ENCODE data around the gene TMIE. TPM values are rescaled to one million over a fixed set of nuclear protein-coding genes. Genes with fewer than 3 reads are reported as not detected.

TMIE gene
- polyA plus RNA-seq, 1 donor from 2014 or later: not detected

DNA sequence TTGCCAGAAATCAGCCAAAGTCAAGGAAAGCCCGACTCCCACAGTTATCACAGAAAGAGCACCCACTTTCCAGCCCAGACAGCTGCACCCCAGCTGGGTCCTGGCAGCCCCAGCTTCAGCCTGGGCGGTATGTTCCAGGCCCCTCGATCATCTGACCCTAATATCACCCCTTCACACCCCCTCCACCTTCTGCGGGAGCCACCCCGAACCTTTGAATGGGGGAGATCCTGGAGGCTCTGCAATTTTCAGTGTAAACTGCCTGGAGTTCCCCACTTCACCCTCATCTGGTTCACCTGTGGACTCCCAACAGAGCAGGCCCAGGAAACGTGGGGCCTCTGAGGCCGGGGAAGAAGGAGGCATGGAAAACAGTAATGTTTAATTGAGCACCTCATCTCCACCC lies 10.6 kb downstream of the TMIE start:
- no peaks in the 10 kb centered on the region for H3K9me3 ChIP-seq (ENCODE audit: low read length)
- TF ChIP-seq RAD21 (conservative IDR thresholded peaks at IDR 0.05) (no peak), SMC3 (conservative IDR thresholded peaks at IDR 0.05; ENCODE audit: poor library complexity) (no peak), EZH2 (IDR thresholded peaks at IDR 0.05; ENCODE audit: borderline replicate concordance, insufficient read depth, low read length, poor library complexity, severe bottlenecking) (no peak), POLR2AphosphoS5 (IDR thresholded peaks at IDR 0.05) (no peak), TAF1 (IDR thresholded peaks at IDR 0.05; ENCODE audit: low read depth) (no peak), MXI1 (conservative IDR thresholded peaks at IDR 0.05; ENCODE audit: poor library complexity, severe bottlenecking) (no peak), EP300 (conservative IDR thresholded peaks at IDR 0.05; ENCODE audit: poor library complexity, severe bottlenecking) (no peak)
- TF ChIP-seq, protein P1, sequence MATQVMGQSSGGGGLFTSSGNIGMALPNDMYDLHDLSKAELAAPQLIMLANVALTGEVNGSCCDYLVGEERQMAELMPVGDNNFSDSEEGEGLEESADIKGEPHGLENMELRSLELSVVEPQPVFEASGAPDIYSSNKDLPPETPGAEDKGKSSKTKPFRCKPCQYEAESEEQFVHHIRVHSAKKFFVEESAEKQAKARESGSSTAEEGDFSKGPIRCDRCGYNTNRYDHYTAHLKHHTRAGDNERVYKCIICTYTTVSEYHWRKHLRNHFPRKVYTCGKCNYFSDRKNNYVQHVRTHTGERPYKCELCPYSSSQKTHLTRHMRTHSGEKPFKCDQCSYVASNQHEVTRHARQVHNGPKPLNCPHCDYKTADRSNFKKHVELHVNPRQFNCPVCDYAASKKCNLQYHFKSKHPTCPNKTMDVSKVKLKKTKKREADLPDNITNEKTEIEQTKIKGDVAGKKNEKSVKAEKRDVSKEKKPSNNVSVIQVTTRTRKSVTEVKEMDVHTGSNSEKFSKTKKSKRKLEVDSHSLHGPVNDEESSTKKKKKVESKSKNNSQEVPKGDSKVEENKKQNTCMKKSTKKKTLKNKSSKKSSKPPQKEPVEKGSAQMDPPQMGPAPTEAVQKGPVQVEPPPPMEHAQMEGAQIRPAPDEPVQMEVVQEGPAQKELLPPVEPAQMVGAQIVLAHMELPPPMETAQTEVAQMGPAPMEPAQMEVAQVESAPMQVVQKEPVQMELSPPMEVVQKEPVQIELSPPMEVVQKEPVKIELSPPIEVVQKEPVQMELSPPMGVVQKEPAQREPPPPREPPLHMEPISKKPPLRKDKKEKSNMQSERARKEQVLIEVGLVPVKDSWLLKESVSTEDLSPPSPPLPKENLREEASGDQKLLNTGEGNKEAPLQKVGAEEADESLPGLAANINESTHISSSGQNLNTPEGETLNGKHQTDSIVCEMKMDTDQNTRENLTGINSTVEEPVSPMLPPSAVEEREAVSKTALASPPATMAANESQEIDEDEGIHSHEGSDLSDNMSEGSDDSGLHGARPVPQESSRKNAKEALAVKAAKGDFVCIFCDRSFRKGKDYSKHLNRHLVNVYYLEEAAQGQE (IDR thresholded peaks at IDR 0.05; ENCODE audit: borderline replicate concordance): no peak
- TF ChIP-seq, protein P2, sequence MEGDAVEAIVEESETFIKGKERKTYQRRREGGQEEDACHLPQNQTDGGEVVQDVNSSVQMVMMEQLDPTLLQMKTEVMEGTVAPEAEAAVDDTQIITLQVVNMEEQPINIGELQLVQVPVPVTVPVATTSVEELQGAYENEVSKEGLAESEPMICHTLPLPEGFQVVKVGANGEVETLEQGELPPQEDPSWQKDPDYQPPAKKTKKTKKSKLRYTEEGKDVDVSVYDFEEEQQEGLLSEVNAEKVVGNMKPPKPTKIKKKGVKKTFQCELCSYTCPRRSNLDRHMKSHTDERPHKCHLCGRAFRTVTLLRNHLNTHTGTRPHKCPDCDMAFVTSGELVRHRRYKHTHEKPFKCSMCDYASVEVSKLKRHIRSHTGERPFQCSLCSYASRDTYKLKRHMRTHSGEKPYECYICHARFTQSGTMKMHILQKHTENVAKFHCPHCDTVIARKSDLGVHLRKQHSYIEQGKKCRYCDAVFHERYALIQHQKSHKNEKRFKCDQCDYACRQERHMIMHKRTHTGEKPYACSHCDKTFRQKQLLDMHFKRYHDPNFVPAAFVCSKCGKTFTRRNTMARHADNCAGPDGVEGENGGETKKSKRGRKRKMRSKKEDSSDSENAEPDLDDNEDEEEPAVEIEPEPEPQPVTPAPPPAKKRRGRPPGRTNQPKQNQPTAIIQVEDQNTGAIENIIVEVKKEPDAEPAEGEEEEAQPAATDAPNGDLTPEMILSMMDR (IDR thresholded peaks at IDR 0.05; ENCODE audit: poor library complexity, severe bottlenecking): no peak
- no peak overlapping the region for H3K4me3 ChIP-seq (ENCODE audit: low read length)
- H4K20me1 ChIP-seq (ENCODE audit: insufficient read depth): no peaks in the 10 kb centered on the region
- H3K9me2 ChIP-seq (ENCODE audit: insufficient read depth, low read length): no peaks in the 10 kb centered on the region
- no peak overlapping the region for H3K4me2 ChIP-seq (ENCODE audit: low read length)
- H2AFZ ChIP-seq (ENCODE audit: low read depth, low read length): no peak overlapping the region
- no peaks in the 10 kb centered on the region for H3K79me2 ChIP-seq (replicated peaks; ENCODE audit: insufficient read depth, low read length)
- H3K9ac ChIP-seq (ENCODE audit: low read length): no peak overlapping the region
- H3F3A ChIP-seq (ENCODE audit: insufficient read depth, low read length, poor library complexity, severe bottlenecking): no peaks in the 10 kb centered on the region
- H3K27me3 ChIP-seq (ENCODE audit: insufficient read depth, low read depth, low read length): no peaks in the 10 kb centered on the region
- no peaks in the 10 kb centered on the region for H3K36me3 ChIP-seq (ENCODE audit: insufficient read depth, low read length)
- no peak overlapping the region for H3K27ac ChIP-seq (ENCODE audit: low read length)

DNA sequence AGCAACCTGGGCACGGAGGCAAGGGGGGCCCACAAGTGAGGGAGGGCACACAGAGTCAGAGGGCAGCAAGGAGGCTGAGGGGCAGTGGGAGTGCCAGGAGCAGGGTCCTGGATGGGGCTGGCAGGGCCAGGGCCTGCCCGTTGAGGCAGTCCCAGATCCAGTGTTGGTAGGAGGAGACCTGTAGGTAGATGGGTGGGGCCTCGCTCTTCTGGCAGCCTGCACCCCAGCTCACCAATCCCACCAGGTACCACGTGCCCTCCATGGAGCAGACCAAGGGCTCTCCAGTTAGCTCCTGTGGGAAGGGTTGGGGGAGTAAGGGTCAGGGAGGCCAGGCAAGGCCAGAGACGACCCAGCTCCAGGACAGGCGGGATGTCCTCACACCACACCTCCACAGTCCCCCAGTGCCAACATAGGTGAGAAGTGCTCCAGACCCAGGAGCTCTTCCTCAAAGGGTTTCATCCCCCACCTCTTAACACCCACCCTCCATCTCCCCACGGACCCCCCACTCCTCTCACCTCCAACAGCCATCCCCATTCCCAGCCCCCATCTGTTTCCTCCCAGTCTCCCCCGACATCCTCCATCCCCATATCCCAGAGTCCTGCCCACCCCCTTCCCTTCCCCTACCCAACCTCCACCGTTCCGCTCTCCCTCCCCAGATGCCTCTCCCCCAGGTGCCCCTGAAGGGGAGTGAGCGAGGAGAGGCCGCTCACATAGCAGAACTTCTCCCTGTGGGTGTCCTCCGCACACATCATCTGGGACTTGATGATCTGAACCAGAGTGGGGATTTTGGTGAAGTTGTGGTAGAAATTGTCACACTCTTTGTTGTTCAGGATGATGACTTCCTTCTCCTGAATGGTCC lies 11.2 kb downstream of the TMIE start:
- no peak overlapping the region for H3K4me3 ChIP-seq (ENCODE audit: low read length)
- no peaks in the 10 kb centered on the region for H3K9me2 ChIP-seq (ENCODE audit: insufficient read depth, low read length)
- H3K9ac ChIP-seq (ENCODE audit: low read length): no peak overlapping the region
- H2AFZ ChIP-seq (ENCODE audit: low read depth, low read length): no peak overlapping the region
- no peak overlapping the region for H3K27ac ChIP-seq (ENCODE audit: low read length)
- TF ChIP-seq, protein P2 (IDR thresholded peaks at IDR 0.05; ENCODE audit: poor library complexity, severe bottlenecking): no peak
- TF ChIP-seq RAD21 (conservative IDR thresholded peaks at IDR 0.05) (no peak), EZH2 (IDR thresholded peaks at IDR 0.05; ENCODE audit: borderline replicate concordance, insufficient read depth, low read length, poor library complexity, severe bottlenecking) (no peak), EP300 (conservative IDR thresholded peaks at IDR 0.05; ENCODE audit: poor library complexity, severe bottlenecking) (no peak), POLR2AphosphoS5 (IDR thresholded peaks at IDR 0.05) (no peak), TAF1 (IDR thresholded peaks at IDR 0.05; ENCODE audit: low read depth) (no peak), MXI1 (conservative IDR thresholded peaks at IDR 0.05; ENCODE audit: poor library complexity, severe bottlenecking) (no peak), SMC3 (conservative IDR thresholded peaks at IDR 0.05; ENCODE audit: poor library complexity) (no peak)
- TF ChIP-seq, protein P1 (IDR thresholded peaks at IDR 0.05; ENCODE audit: borderline replicate concordance): no peak
- no peaks in the 10 kb centered on the region for H3K79me2 ChIP-seq (replicated peaks; ENCODE audit: insufficient read depth, low read length)
- no peaks in the 10 kb centered on the region for H4K20me1 ChIP-seq (ENCODE audit: insufficient read depth)
- H3K27me3 ChIP-seq (ENCODE audit: insufficient read depth, low read depth, low read length): no peaks in the 10 kb centered on the region
- no peak overlapping the region for H3K4me2 ChIP-seq (ENCODE audit: low read length)
- no peaks in the 10 kb centered on the region for H3K9me3 ChIP-seq (ENCODE audit: low read length)
- no peaks in the 10 kb centered on the region for H3K36me3 ChIP-seq (ENCODE audit: insufficient read depth, low read length)
- no peaks in the 10 kb centered on the region for H3F3A ChIP-seq (ENCODE audit: insufficient read depth, low read length, poor library complexity, severe bottlenecking)
